ENCODE measurements around the gene PILRA.

The PILRA gene

DNA sequence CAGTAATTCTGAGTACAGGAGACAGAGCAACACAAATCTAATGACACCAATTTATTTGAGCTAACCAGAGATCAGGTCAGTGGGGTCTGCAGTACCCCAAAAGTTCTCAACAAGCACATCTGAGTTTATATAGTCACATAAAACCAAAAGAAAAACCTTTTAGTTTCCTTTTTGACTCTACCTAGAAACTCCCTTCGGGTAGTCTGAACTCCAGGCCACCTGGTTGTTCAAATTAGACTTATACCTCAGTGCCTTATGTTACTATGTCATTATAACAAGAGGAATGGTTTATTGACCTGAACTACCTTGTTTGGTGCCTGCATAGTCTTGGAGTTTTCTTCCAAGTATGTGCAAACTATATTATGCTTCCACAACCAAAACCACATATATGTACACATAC lies 40.6 kb downstream of the PILRA start:
- DNase-seq, result no peak

DNA sequence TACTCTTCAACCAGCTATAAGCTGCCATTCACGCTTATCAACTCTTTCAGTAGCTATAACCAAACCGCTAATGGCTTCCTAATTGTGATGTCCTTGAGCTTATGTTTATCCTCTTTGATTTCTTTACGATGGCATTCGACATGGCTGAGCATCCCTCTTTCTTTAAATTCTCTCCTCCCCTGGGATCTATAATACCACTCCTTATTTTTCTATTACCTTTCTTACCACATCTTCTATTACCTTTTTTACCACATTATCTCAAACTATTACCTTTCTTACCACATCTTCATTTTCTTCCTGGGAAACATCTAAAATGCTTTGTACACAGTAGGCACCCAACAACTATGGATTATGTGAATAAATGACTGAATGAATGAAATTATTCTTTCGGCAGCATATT lies 42.2 kb downstream of the PILRA start:
- DNase-seq, result no peak

DNA sequence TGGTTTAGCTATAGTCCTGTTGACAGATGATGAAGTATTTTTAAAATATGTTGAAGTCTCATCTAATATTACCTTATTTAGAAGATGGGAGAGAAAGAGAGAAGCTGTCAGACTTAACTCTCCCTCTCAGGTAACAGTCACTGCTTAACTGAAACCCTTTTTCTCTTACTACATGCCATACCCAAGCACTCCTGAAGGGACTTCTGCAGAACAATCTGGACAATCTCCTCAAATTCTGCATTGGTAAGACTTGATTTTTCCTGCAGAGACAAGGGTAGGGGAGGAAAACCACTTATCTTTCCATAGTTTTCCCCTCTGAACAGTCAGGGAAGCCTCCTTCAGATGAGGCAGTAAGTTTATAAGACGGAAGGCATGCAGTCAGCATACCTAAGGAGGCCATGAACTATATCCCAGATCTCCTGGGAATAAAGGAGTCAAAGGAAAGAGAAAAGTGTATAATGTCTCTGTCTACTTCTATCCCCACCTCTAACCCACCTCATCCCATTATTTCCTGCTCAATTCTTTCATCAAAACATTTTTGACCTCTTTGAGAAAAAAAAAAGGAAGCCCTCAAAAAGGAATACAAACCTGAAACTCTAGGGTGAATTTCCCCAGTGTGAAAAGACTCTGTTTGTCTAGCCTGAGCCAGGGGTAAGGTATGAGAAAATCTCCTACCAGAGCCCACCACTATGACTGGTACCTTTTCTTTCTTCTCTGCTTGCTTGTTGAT lies 45.8 kb downstream of the PILRA start:
- DNase-seq, result no peak

DNA sequence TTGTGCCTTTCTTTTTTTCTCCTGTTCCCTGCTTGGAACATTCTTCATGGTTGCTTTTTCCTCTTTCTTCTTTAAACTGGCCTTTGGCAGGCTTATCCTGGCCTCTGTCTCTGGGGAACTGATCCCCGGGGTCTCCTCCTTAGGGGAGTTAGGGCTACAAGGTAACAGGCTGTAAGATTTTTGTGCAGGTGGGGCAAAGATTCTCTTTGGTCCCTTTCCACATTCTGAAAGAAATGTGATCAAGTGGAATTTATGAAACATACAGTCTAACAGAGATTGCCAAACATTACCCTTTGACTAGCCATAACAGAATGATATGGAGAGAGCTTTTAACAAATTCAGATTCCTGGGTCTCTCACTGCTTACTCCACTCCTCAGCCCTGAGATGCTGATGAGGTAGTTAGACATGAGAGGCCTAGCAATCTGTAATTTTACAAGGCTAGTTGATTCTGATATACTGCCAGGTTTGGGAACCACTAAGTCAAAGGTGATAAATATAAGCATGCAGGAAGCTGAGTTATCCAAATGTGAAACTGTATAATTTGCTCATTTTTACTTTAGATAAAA lies 46.5 kb downstream of the PILRA start:
- no peak for DNase-seq

DNA sequence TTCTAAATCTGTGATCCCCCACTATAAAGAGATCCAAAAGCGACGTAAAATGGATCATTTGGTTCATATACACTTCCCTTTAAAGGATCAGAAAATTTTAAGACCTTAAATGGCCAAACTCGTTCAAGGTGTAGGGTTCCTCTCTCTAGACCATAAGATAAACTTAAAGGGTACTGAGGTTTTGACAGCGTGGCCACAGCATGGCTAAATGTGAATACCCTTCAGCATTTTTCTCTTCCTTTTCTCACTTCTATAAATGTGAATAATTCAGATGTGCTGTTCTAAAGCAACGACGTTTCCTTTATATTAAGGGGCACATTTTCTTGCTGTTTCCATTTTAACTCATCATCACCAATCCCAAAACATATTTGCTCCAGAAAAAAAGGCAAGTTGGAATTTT lies 50.0 kb downstream of the PILRA start:
- no peak for DNase-seq

DNA sequence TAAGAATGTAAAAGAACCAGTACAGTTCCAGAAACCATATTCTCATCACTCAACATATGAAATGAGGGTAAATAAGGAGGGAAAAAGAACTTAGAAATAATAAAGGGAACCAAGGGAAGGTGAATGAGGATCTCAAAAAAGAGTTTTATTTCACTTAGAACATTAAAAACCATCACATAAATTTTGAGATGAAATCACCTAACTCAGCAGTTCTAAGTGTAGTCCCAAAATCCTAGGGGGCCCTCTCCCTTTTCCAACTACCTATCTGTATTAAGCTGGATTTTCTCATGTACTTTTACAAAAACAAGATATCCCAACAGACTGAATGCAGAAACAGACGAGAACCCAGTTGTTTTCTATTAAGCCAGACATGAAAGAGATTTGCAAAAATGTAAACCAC lies 52.1 kb downstream of the PILRA start:
- DNase-seq, result no peak

DNA sequence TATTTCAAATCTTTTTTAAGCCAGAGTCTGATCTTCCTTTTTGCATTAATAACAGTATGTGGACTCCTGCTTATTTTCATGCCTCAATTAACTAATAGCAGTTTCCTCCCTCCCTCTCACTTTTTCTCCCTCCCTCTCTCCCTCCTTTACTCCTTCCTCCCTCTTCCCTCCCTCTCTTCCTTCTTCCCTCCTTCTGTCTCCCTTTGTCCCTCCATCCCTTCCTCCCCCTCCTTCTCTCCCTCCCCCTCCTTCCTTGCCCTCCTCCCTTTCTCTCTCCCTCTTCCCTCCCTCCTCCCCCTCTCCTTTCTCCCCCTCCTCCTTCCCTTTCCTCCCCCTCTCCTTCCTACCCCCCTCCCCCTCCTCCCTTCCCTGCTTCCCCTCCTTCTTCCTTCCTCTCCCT lies 53.2 kb downstream of the PILRA start:
- no peak for DNase-seq

DNA sequence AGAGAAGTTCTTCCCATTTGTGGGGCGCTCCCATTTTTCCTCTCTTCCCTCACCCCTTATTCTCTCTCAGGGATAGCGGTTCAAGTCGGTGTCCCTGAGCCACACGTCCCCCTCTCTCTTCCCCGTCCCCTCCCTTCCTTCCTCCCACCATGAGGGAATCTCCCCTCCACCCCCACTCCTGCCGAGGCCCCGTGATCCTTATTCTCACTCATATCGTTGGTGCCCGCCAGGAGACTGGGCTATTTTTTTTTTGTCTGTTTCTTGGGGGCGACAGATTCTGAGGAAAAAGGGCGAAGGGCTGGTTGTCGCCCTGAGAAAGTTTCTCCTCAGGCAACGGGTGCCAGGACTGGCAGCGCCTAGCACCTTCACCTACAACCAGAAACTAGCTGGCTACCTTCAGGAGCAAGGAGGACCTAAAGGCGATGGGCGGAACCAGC lies 54.5 kb downstream of the PILRA start:
- DNase-seq, result no peak

DNA sequence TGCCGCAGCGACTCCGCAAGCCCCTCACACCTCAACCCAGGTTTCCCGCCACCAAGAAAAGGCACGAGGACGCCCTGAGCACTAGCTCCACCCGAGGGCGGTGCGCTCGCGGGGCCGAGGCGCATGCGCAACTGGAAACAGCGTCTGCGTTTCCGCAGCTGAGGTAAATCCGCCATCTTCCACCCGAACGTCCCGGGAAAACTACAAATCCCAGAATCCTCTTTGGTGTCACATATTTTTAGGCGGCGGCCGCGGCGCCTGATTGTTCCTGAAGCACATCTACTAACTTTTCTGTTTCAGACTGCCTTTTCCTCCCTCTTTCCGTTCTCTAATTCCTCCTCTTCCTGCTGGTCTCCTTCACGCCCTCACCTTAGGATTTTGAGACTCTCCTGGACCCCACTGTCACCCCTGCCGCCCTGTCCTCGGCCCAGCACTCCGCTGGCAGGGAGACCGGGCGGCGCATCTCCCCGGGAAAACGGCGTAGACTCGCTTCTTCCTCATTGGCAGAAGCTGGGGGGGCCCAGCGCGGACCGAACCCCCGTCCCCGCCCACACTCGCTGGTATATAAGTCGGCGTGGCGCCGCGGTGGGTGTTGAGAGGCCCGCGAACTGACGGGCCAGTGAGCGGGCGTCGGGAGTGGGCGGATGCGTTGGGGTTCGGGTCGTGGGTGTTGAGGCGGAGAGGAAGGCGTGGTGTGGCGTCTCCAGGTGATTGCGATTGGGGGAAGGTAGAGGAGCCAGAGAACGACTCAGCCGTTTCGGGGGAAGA lies 55.1 kb downstream of the PILRA start, which contains the start of gene ZCWPW1:
TSS of gene ZCWPW1 (minus strand) at position 505 of the 768 bp plus-strand sequence. CDS start 8,054 bp downstream, outside the sequence.
- DNase-seq, result peak; percentile 97

DNA sequence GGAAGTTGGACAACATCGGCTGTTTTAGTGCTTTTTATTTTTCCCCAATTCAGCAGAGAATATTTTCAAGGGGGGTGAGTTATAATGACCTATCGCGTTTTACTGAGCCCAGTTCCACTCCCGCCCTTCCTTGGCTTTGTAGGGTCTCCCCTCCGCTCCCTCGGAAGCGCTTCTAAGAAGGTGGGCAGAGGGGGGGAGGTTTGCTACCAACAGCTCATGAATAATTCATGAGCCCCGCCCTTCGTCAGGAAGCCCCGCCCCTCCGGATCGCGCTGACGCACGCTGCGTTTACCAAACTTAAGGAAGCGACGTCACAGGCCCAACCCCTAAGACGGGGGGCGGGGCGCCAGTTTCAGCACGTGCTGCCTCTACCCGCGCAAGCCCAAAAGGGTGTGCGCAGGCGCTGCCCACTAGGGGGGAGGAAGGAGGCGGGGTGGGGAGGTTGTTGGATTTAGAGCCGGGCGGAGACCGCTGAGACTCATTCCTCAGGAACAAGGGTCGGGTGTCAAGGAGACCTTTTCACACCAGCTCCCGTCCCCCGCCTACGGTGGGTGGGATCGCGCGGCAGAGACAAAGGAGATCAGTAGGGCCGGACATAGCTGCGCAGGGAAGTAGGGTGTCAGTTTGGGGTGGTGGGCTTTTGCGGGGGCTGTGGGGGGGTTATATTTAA lies 55.8 kb downstream of the PILRA start:
- peak; percentile 100 for DNase-seq

DNA sequence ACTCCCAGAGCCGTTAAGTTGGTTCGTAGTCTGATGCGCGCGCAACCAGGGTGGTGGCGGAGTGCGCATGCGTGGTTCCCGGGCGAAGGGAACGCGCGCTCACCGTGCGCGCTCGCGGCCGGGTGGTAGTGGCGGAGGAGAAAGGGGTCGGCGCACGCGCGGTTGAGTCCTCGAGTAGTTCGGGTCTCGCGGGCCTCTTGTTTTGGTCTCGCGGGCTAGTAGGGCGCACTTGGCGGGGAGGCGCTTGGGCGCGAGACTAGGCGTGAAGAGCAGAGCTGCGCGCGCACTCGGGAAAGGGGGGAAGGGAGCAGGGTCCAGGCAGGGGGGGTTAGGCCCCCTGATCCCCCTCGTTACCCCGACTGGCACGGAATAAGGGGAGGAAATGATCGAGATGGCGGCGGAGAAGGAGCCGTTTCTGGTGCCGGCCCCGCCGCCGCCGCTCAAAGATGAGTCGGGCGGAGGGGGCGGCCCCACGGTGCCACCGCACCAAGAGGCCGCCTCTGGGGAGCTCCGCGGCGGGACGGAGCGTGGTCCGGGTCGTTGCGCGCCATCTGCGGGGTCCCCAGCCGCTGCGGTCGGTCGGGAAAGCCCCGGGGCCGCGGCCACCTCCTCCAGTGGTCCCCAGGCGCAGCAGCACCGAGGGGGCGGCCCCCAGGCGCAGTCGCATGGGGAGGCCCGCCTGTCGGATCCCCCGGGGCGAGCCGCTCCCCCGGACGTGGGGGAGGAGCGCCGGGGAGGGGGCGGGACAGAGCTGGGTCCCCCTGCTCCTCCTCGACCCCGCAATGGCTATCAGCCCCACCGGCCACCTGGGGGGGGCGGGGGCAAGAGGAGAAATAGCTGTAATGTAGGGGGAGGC lies 56.6 kb downstream of the PILRA start, which contains the start of gene MEPCE:
TSS of gene MEPCE (plus strand) at position 195 of the 856 bp plus-strand sequence. CDS start at position 383, 188 bp downstream.
- DNase-seq, result peak; percentile 93 to 98

DNA sequence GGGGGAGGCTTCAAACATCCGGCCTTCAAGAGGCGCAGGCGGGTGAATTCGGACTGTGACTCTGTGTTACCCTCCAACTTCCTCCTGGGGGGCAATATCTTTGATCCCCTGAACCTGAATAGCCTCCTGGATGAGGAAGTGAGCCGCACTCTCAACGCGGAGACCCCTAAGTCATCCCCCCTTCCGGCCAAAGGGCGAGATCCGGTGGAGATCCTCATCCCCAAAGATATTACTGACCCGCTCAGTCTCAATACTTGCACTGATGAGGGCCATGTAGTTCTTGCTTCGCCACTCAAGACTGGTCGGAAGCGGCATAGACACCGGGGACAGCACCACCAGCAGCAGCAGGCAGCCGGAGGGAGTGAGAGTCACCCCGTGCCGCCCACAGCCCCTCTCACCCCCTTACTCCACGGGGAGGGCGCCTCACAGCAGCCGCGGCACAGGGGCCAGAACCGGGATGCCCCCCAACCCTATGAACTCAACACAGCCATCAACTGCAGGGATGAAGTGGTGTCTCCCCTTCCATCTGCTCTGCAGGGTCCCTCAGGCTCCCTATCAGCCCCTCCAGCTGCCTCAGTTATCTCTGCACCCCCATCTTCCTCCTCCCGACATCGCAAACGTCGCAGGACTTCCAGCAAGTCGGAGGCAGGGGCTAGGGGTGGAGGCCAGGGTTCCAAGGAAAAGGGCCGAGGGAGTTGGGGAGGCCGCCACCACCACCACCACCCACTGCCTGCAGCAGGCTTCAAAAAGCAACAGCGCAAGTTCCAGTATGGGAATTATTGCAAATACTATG lies 57.4 kb downstream of the PILRA start:
- peak; percentile 37 to 61 for DNase-seq

DNA sequence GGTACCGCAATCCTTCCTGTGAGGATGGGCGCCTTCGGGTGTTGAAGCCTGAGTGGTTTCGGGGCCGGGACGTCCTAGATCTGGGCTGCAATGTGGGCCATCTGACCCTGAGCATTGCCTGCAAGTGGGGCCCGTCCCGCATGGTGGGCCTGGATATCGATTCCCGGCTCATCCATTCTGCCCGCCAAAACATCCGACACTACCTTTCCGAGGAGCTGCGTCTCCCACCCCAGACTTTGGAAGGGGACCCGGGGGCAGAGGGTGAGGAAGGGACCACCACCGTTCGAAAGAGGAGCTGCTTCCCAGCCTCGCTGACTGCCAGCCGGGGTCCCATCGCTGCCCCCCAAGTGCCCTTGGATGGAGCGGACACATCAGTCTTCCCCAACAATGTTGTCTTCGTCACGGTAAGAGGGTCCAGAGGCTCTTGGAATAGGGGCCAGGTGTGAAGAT lies 58.0 kb downstream of the PILRA start:
- no peak for DNase-seq

DNA sequence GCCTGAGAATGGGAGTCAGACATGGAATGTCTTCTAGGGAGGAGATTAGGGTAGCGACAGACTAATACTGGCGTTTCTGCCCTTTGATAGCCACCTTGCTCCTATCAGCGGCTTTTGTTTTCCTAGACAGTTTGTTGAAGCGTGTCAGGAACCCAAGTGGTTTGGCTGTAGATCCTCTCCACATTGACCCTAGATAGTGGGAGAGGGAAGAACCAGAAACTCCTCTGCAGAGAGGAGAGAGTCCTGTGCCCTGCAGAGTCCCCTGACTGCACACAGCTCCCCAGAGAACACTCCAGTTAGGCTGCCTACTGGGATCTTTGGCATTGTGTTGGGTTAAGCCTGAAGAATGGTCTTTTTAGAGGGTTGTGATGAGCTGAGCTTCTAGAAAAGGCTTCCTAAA lies 58.8 kb downstream of the PILRA start:
- DNase-seq, result no peak

DNA sequence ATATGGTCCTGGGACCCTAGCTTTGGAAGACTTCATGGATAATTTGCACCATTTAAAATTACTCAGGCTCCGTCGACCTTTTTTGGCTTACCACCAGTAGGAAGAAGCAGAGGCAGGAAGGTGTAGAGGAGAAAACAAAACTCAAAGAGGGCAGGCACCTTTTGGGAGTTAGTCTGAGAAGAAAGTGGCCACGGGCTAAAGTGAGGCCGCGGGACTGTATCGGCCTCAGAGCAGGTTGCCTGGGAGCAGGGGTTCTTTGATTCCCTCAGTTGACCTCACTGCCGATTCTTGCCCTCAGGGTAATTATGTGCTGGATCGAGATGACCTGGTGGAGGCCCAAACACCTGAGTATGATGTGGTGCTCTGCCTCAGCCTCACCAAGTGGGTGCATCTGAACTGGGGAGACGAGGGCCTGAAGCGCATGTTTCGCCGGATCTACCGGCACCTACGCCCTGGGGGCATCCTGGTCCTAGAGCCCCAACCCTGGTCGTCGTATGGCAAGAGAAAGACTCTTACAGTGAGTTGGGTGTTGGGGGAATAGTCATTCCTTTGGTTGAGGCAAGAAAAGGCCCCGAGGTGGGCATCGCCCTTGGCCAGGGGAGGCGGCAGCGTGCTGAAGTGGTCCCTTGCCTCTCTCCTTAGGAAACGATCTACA lies 59.5 kb downstream of the PILRA start:
- no peak for DNase-seq

DNA sequence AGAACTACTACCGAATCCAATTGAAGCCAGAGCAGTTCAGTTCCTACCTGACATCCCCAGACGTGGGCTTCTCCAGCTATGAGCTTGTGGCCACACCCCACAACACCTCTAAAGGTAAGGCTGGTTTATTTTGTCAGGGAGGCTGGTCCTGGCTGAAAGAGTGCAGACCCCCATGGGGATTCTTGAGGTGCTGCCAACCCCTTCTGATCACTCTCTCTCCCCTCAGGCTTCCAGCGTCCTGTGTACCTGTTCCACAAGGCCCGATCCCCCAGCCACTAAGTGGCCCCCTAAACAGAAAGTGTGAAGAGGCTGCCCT lies 59.9 kb downstream of the PILRA start:
- DNase-seq, result no peak

DNA sequence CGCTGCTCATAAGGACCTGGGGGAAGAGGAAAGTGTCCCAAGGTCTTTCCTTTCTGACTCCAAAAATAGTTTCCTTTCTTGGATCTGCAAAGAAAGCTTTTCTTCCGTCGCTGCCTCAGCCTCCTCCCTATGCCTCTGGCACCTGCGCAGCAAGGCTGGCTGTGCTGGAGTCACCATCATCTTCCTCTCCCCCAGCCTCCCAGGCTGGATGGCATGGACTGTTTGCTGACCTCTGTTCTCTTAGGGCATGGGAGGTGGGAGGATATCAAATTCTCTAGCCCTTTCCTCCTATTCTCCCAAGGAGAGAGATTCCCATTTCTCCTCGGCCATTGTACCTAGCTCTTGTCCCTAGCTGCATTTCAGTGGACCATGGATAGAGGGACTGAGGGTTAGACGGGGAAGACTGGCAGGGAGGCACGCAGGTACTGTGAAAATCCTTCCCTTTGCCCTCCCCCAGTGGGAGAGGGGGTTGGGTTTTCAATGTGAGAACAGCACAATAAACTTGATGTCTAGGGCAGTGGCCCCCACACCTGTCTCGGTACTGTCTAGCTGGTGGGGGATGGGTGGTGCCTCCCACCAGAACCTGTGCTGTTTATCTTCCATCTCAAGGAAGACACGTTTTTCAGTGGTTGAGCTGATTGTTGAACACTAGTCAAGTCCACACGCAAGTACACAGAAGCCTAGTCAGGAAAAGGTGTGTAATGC lies 60.5 kb downstream of the PILRA start:
- no peak for DNase-seq

DNA sequence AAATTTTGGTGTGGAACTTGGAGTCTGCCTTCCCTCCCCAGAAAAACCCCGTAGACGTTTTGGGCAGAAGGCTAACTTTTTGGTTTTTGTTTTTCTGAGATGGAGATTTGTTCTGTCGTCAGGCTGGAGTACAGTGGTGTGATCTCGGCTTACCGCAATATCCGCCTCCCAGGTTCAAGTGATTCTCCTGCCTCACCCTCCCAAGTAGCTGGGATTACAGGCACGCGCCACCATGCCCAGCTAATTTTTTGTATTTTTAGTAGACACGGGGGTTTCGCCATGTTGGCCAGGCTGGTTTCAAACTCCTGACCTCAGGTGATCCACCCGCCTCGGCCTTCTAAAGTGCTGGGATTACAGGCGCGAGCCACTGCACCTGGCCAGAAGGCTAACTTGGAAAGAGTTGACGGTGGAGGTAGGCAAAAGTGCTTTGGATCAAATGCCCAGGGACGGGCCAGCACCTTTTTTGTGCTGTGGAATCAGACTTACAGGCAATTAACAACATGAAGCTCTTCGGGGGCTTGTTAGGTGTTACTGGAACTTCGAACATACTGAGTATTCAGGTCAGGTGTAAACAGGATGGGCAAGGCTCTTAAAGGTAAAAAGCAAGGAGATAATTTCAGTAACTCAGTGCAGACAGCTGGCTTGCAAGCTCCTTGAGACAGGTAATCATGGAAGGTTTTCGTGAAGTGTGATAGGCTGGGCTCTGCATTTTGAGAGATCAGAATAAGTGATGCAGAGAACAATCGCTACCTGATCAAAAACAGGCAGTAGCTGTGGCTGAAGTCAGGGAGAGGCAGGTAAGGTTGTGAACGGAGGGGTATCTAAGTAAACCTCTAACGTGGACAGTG lies 61.2 kb downstream of the PILRA start:
- DNase-seq, result no peak
